ENCODE data around the gene CYP27B1. TPM values are rescaled to one million over a fixed set of nuclear protein-coding genes. Genes with fewer than 3 reads are reported as not detected.
A peak's percentile ranks its signal among the peaks of the same experiment; 100 is the strongest.

The CYP27B1 gene
- total RNA-seq, 1 experiment from 2014 or later: 27.5 TPM

DNA sequence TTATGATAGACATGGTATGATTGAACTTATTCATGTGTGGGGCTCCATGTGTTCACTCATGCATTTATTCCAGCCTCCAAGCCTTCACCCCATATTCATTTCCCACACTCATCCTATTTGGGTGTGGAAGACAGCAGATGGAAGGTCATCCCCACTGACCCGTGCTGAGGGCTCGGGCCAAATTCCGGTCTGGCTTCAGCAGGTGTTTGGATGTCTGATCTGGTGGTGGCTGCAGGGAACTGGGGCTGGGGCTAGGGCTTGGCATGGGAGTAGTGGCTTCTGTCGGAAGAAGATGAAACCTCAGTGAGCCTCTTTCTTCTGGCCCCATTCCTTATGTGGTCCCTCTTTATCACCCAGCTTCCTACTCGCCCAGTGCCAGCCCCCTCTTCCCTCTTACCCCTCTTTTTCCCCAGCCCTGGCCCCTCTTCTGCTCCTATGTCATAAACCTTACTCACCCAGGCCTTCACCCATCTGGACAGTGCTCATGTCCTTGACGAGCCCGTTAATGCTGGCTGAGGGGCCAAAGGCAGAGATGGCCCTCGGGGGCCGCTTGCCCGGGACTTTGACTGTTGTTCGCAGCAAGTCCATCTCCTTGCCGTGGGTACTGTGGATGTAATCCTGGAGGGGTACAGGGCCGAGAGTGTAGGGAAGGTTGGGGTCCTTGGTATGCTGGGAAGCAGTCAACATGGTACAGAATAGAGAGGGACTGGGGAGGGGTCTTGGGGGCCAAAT is 36.4 kb downstream of the CYP27B1 start:
- Mint-ChIP-seq H3K36me3 (ENCODE audit: insufficient read depth, unreplicated experiment) (no peaks in the 10 kb centered on the region), H3K4me3 (ENCODE audit: unreplicated experiment) (no peak overlapping the region), H3K4me1 (ENCODE audit: insufficient read depth, unreplicated experiment) (no peaks in the 10 kb centered on the region), H3K27ac (ENCODE audit: low read depth, unreplicated experiment) (no peak overlapping the region), H3K27me3 (ENCODE audit: insufficient read depth, unreplicated experiment) (peaks cover 17% of the 10 kb centered on the region), H3K9me3 (ENCODE audit: unreplicated experiment) (no peaks in the 10 kb centered on the region)
- DNase-seq (ENCODE audit: unreplicated experiment): no peak
- intact Hi-C loops (cut with micrococcal nuclease): no loop called here
- POLR2A ChIA-PET: no interaction called here
- CTCF ChIA-PET: interaction anchor here (0.9 to 1.2 kb wide), 2 partner anchors 20 to 52 kb away, joined by 3 to 6 read pairs; partner anchors contain the start of gene TSFM
- BruUV-seq (replicated peaks): no TSS peak
- TF ChIP-seq, protein P1, sequence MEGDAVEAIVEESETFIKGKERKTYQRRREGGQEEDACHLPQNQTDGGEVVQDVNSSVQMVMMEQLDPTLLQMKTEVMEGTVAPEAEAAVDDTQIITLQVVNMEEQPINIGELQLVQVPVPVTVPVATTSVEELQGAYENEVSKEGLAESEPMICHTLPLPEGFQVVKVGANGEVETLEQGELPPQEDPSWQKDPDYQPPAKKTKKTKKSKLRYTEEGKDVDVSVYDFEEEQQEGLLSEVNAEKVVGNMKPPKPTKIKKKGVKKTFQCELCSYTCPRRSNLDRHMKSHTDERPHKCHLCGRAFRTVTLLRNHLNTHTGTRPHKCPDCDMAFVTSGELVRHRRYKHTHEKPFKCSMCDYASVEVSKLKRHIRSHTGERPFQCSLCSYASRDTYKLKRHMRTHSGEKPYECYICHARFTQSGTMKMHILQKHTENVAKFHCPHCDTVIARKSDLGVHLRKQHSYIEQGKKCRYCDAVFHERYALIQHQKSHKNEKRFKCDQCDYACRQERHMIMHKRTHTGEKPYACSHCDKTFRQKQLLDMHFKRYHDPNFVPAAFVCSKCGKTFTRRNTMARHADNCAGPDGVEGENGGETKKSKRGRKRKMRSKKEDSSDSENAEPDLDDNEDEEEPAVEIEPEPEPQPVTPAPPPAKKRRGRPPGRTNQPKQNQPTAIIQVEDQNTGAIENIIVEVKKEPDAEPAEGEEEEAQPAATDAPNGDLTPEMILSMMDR (IDR thresholded peaks at IDR 0.05; ENCODE audit: unreplicated experiment): no peak

DNA sequence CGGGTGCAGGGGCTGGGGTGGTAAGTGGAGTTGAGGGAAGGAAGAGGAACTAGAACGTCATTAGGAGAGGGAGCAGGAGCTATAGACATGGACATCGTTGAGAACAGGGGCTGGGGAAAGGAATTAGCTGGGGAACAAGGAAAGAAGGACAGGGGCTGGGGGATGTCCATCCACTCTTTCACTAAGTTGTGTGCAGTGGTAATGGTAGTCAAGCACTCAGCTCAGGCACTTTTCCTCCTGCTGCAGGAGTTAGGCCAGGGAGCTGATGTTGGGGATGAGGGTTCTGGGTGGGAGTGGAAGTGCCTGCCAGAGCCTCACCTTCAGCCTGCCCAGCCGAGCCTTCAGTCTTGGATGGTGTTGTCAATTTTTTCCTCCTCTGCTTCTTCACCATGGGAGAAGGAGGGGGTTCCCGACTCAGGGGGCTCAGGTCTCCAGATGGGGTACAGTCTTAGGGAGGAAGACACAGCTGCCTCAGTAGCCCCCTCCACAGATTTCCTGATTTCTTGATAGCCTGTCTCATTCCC is 37.5 kb downstream of the CYP27B1 start:
- Mint-ChIP-seq H3K4me3 (ENCODE audit: unreplicated experiment) (no peak overlapping the region), H3K9me3 (ENCODE audit: unreplicated experiment) (no peaks in the 10 kb centered on the region), H3K36me3 (ENCODE audit: insufficient read depth, unreplicated experiment) (no peaks in the 10 kb centered on the region), H3K4me1 (ENCODE audit: insufficient read depth, unreplicated experiment) (no peaks in the 10 kb centered on the region), H3K27ac (ENCODE audit: low read depth, unreplicated experiment) (no peak overlapping the region), H3K27me3 (ENCODE audit: insufficient read depth, unreplicated experiment) (peaks cover 6% of the 10 kb centered on the region)
- ChIA-PET CTCF (interaction anchor here (0.9 kb wide), 1 partner anchor 109 kb away, joined by 4 read pairs; no protein-coding TSS in a partner anchor), POLR2A (no interaction called here)
- no peak for DNase-seq (ENCODE audit: unreplicated experiment)
- no TSS peak for BruUV-seq (replicated peaks)
- TF ChIP-seq, protein P1 (IDR thresholded peaks at IDR 0.05; ENCODE audit: unreplicated experiment): no peak
- intact Hi-C loops (cut with micrococcal nuclease): no loop called here

DNA sequence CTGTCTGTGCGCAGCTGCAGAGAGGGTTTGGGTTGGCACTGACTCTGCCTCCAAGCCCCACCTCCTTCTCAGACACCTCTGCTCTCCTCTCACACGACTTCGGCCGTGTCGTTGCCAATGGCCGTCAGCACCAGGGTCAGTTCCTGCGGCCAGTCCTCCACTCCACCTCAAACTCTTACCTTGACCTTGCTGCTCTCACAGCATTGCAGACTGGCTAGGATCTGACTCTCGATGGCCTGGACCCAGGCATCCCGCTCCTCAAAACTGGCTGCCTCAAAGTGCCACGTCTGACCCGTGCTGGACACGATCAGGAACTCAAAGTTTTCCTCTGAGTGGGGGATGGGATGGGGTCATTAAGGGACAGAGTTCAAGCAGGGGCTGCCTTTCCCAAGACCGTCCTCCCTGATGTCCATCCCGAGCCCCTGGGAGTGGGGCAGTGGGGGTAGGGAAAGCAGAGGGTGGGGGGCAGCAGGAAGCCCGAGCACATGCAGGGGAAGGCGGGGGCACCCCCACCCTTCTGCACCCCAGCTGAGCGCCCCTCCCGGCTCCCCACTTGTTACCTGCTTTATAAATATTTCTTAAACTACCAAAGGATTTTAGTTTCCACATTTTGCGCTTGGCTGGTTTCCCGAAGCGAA is 39.0 kb downstream of the CYP27B1 start:
- no TSS peak for BruUV-seq (replicated peaks)
- no peaks in the 10 kb centered on the region for H3K9me3 Mint-ChIP-seq (ENCODE audit: unreplicated experiment)
- no peaks in the 10 kb centered on the region for H3K27me3 Mint-ChIP-seq (ENCODE audit: insufficient read depth, unreplicated experiment)
- ChIA-PET POLR2A (interaction anchor here (2.7 kb wide), 1 partner anchor 8 kb away, joined by 17 read pairs; no protein-coding TSS in a partner anchor), CTCF (interaction anchor here (4.3 kb wide), 1 partner anchor 8 kb away, joined by 43 read pairs; no protein-coding TSS in a partner anchor)
- H3K4me1 Mint-ChIP-seq (ENCODE audit: insufficient read depth, unreplicated experiment): no peaks in the 10 kb centered on the region
- H3K4me3 Mint-ChIP-seq (ENCODE audit: unreplicated experiment): peak overlapping the region; percentile 65
- intact Hi-C loops (cut with micrococcal nuclease): no loop called here
- TF ChIP-seq, protein P1 (IDR thresholded peaks at IDR 0.05; ENCODE audit: unreplicated experiment): no peak
- no peak overlapping the region for H3K27ac Mint-ChIP-seq (ENCODE audit: low read depth, unreplicated experiment)
- no peak for DNase-seq (ENCODE audit: unreplicated experiment)
- H3K36me3 Mint-ChIP-seq (ENCODE audit: insufficient read depth, unreplicated experiment): no peaks in the 10 kb centered on the region

Measured in MCF 10A (cell line).